H9 (cell line): ENCODE data around the gene TRIM56. TPM values are rescaled to one million over a fixed set of nuclear protein-coding genes. Genes with fewer than 3 reads are reported as not detected.
A peak's percentile ranks its signal among the peaks of the same experiment; 100 is the strongest.

Experiments
- DNase-seq: peaks from one replicate; pipeline ENCODE4 v3.0.0-alpha.2; 2017
- H2AFZ ChIP-seq: one replicate; pipeline ENCODE4 v1.6.1; 2013; ENCODE audit warnings: mild to moderate bottlenecking, low read length, control low read depth, moderate library complexity
- H2AK5ac ChIP-seq: 2 replicates; pipeline ENCODE4 v1.6.1; 2013; ENCODE audit warnings: low read length, control low read depth, mixed read lengths; ENCODE audit not compliant: insufficient read length
- H2BK120ac ChIP-seq: one replicate; pipeline ENCODE4 v1.6.1; 2013; ENCODE audit warnings: low read depth, mild to moderate bottlenecking, low read length, control low read depth, inconsistent platforms; ENCODE audit not compliant: poor library complexity, severe bottlenecking
- H2BK12ac ChIP-seq: 2 replicates; pipeline ENCODE4 v1.6.1; 2013; ENCODE audit warnings: low read length, control low read depth, mixed read lengths, low read depth; ENCODE audit not compliant: insufficient read length
- H2BK15ac ChIP-seq: 2 replicates; pipeline ENCODE4 v1.6.1; 2013; ENCODE audit warnings: low read depth, low read length, control low read depth
- H2BK20ac ChIP-seq: one replicate; pipeline ENCODE4 v1.6.1; 2013; ENCODE audit warnings: low read depth, mild to moderate bottlenecking, low read length, control low read depth, inconsistent platforms; ENCODE audit not compliant: poor library complexity, severe bottlenecking
- H2BK5ac ChIP-seq: 2 replicates; pipeline ENCODE4 v1.6.1; 2013; ENCODE audit warnings: low read length, control low read depth, mixed read lengths; ENCODE audit not compliant: insufficient read length
- H3K14ac ChIP-seq: 2 replicates; pipeline ENCODE4 v1.6.1; 2013; ENCODE audit warnings: low read length, control low read depth; ENCODE audit not compliant: insufficient read depth
- H3K18ac ChIP-seq: 2 replicates; pipeline ENCODE4 v1.6.1; 2013; ENCODE audit warnings: low read depth, mild to moderate bottlenecking, mixed read lengths, low read length, control low read depth; ENCODE audit not compliant: insufficient read length
- H3K23ac ChIP-seq: 2 replicates; pipeline ENCODE4 v1.6.1; 2013; ENCODE audit warnings: low read length, control low read depth, mixed read lengths, low read depth; ENCODE audit not compliant: insufficient read length
- H3K23me2 ChIP-seq: 2 replicates; pipeline ENCODE4 v1.6.1; 2013; ENCODE audit warnings: low read depth, mild to moderate bottlenecking, mixed read lengths, low read length, control low read depth; ENCODE audit not compliant: insufficient read length, poor library complexity, severe bottlenecking
- H3K27ac ChIP-seq: 2 replicates; pipeline ENCODE4 v1.5.1; 2013; ENCODE audit warnings: low read length, control low read depth, mixed read lengths, low read depth; ENCODE audit not compliant: insufficient read length
- H3K27me3 ChIP-seq: 2 replicates; pipeline ENCODE4 v1.6.1; 2013; ENCODE audit warnings: low read length, control low read depth, inconsistent platforms; ENCODE audit not compliant: insufficient read depth
- H3K4ac ChIP-seq: 2 replicates; pipeline ENCODE4 v1.6.1; 2013; ENCODE audit warnings: low read depth, mild to moderate bottlenecking, control low read depth, inconsistent platforms, low read length, moderate library complexity
- H3K4me1 ChIP-seq: 2 replicates; pipeline ENCODE4 v1.6.1; 2013; ENCODE audit warnings: low read length, control low read depth, inconsistent platforms; ENCODE audit not compliant: insufficient read depth
- H3K4me2 ChIP-seq: 2 replicates; pipeline ENCODE4 v1.6.1; 2013; ENCODE audit warnings: low read length, control low read depth, mixed read lengths; ENCODE audit not compliant: insufficient read length, insufficient read depth
- H3K56ac ChIP-seq: 2 replicates; pipeline ENCODE4 v1.6.1; 2013; ENCODE audit warnings: low read depth, mild to moderate bottlenecking, mixed read lengths, low read length, control low read depth; ENCODE audit not compliant: insufficient read length
- H3K79me1 ChIP-seq: 2 replicates; pipeline ENCODE4 v1.6.1; 2013; ENCODE audit warnings: low read depth, mild to moderate bottlenecking, moderate library complexity, low read length, control low read depth, inconsistent platforms; ENCODE audit not compliant: insufficient read depth, poor library complexity, severe bottlenecking
- H3K79me2 ChIP-seq: 2 replicates; pipeline ENCODE4 v1.6.1; 2013; ENCODE audit warnings: low read length, control low read depth, inconsistent platforms; ENCODE audit not compliant: insufficient read depth
- H3K9ac ChIP-seq: 2 replicates; pipeline ENCODE4 v1.6.1; 2013; ENCODE audit warnings: low read length, control low read depth, mixed read lengths; ENCODE audit not compliant: insufficient read length; ENCODE audit errors: extremely low read depth
- H3K9me3 ChIP-seq: one replicate; pipeline ENCODE4 v1.6.1; 2013; ENCODE audit warnings: low read depth, low read length, inconsistent platforms; ENCODE audit not compliant: control insufficient read depth
- H3T11ph ChIP-seq: one replicate; pipeline ENCODE4 v1.6.1; 2013; ENCODE audit warnings: mild to moderate bottlenecking, low read length, control low read depth, inconsistent platforms
- H4K20me1 ChIP-seq: one replicate; pipeline ENCODE4 v1.6.1; 2013; ENCODE audit not compliant: control insufficient read depth, insufficient read length, insufficient read depth
- H4K5ac ChIP-seq: 2 replicates; pipeline ENCODE4 v1.6.1; 2013; ENCODE audit warnings: low read depth, mild to moderate bottlenecking, mixed read lengths, low read length, control low read depth; ENCODE audit not compliant: insufficient read length
- H4K8ac ChIP-seq: replicated peaks from 2 replicates; pipeline ENCODE4 v1.6.1; 2013; ENCODE audit warnings: low read length, control low read depth, mixed read lengths, low read depth; ENCODE audit not compliant: insufficient read length
- H4K91ac ChIP-seq: 2 replicates; pipeline ENCODE4 v1.6.1; 2013; ENCODE audit warnings: low read depth, mild to moderate bottlenecking, moderate library complexity, mixed read lengths, low read length, control low read depth; ENCODE audit not compliant: insufficient read length
- H3K27ac Mint-ChIP-seq, 3 experiments: 2 replicates in 2 of 3; 3 replicates in 1 of 3; pipeline ENCODE4 v1.8.0; 2020 to 2021; ENCODE audit warnings: mixed read lengths in 3 of 3, mild to moderate bottlenecking in 1 of 3, moderate library complexity in 1 of 3
- H3K27me3 Mint-ChIP-seq: 2 replicates; pipeline ENCODE4 v1.8.0; 2021; ENCODE audit warnings: low read depth, mild to moderate bottlenecking, moderate library complexity, mixed read lengths
- H3K36me3 Mint-ChIP-seq, 3 experiments: 2 replicates in 2 of 3; 3 replicates in 1 of 3; pipeline ENCODE4 v1.8.0; 2020 to 2021; ENCODE audit warnings: low read depth in 3 of 3, mixed read lengths in 3 of 3; ENCODE audit not compliant: insufficient read depth in 1 of 3
- H3K4me1 Mint-ChIP-seq, 2 experiments: 2 replicates each; pipeline ENCODE4 v1.8.0; 2020; ENCODE audit warnings: mixed read lengths in 2 of 2
- H3K4me3 Mint-ChIP-seq, 2 experiments: 2 replicates in 1 of 2; 3 replicates in 1 of 2; pipeline ENCODE4 v1.8.0; 2020 to 2021; ENCODE audit warnings: mild to moderate bottlenecking in 2 of 2, mixed read lengths in 2 of 2, moderate library complexity in 1 of 2
- H3K9me3 Mint-ChIP-seq, 2 experiments: 2 replicates in 1 of 2; 3 replicates in 1 of 2; pipeline ENCODE4 v1.8.0; 2020; ENCODE audit warnings: mild to moderate bottlenecking in 2 of 2, mixed read lengths in 2 of 2, moderate library complexity in 1 of 2
- WGBS: extraction: QIAGEN DNeasy Blood & Tissue Kit; methylation state at CpG from one replicate; pipeline ENCODE4 v1.1.7; 2013; ENCODE audit warnings: missing lambda C conversion rate, low lambda C conversion rate, mixed read lengths; ENCODE audit not compliant: insufficient read length; ENCODE audit errors: extremely low coverage; 5-methylcytosine and 5-hydroxymethylcytosine counted together
- total RNA-seq: library from RNA; stranded (reverse); gene quantifications from 2 replicates; pipeline ENCODE4 v1.2.1, GENCODE V29; 2021
- TF ChIP-seq, protein P1 (sequence below): fragments of 200-600 bp; sonication (generic); conservative IDR thresholded peaks from 3 replicates; pipeline ENCODE4 v1.8.0; 2021; ENCODE audit warnings: antibody characterized with exemption, mild to moderate bottlenecking

The TRIM56 gene
- total RNA-seq, 1 experiment from 2014 or later: 21.8 TPM

DNA sequence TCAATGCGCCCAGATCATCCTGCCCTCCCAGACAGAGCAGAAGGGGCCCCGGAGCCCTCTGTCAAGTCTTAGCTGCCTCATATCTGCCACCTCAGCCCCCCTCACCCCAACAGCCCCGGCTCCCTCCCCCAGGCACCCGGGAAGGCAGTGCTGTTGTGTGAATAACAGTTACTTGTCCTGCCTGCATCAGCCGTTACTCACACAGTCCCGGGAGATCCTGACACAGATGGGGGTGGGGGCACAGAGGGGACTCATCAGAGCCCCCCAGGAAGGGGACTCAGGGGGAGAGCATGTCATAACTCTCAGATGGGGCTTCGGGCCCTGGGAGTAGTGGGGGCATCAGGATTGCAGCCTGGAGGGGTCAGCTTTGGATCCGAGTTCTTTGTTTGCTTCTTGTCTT is 29.2 kb downstream of the TRIM56 start:
- H2BK5ac ChIP-seq: no peak overlapping the region
- H3K4ac ChIP-seq: no peak overlapping the region
- no peak for DNase-seq
- no peaks in the 10 kb centered on the region for H3K9me3 ChIP-seq
- no peaks in the 10 kb centered on the region; a peak in 1 of 7 replicates for H3K36me3 Mint-ChIP-seq
- peak overlapping the region in 1 of 3 experiments; percentile 92; a peak in 2 of 7 replicates for H3K27ac Mint-ChIP-seq
- H3K4me3 Mint-ChIP-seq: no peak overlapping the region
- H3K9ac ChIP-seq: no peak overlapping the region
- no peaks in the 10 kb centered on the region for H4K20me1 ChIP-seq
- no peak overlapping the region for H3K4me2 ChIP-seq
- no peak overlapping the region for H4K91ac ChIP-seq
- H3K23me2 ChIP-seq: no peaks in the 10 kb centered on the region
- no peak overlapping the region for H3K14ac ChIP-seq
- no peak overlapping the region for H2BK120ac ChIP-seq
- H2BK15ac ChIP-seq: no peak overlapping the region
- no peaks in the 10 kb centered on the region for H3K79me1 ChIP-seq
- H2AK5ac ChIP-seq: no peak overlapping the region
- H3T11ph ChIP-seq: no peak overlapping the region
- H3K27ac ChIP-seq: no peak overlapping the region
- peaks cover 5 to 9% of the 10 kb centered on the region in 2 experiments; a peak in 3 of 4 replicates for H3K4me1 Mint-ChIP-seq
- no peak overlapping the region for H3K23ac ChIP-seq
- H3K79me2 ChIP-seq: no peaks in the 10 kb centered on the region
- no peak overlapping the region for H3K56ac ChIP-seq
- TF ChIP-seq, protein P1, sequence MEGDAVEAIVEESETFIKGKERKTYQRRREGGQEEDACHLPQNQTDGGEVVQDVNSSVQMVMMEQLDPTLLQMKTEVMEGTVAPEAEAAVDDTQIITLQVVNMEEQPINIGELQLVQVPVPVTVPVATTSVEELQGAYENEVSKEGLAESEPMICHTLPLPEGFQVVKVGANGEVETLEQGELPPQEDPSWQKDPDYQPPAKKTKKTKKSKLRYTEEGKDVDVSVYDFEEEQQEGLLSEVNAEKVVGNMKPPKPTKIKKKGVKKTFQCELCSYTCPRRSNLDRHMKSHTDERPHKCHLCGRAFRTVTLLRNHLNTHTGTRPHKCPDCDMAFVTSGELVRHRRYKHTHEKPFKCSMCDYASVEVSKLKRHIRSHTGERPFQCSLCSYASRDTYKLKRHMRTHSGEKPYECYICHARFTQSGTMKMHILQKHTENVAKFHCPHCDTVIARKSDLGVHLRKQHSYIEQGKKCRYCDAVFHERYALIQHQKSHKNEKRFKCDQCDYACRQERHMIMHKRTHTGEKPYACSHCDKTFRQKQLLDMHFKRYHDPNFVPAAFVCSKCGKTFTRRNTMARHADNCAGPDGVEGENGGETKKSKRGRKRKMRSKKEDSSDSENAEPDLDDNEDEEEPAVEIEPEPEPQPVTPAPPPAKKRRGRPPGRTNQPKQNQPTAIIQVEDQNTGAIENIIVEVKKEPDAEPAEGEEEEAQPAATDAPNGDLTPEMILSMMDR: no peak
- no peaks in the 10 kb centered on the region for H3K27me3 Mint-ChIP-seq
- H2BK12ac ChIP-seq: no peak overlapping the region
- no peak overlapping the region for H4K8ac ChIP-seq
- H3K27me3 ChIP-seq: no peaks in the 10 kb centered on the region
- WGBS: no CpG with 5 or more reads among the region's 8 CpGs
- no peak overlapping the region for H3K18ac ChIP-seq
- no peak overlapping the region for H2AFZ ChIP-seq
- H2BK20ac ChIP-seq: no peak overlapping the region
- no peak overlapping the region for H4K5ac ChIP-seq
- H3K9me3 Mint-ChIP-seq: no peaks in the 10 kb centered on the region
- no peaks in the 10 kb centered on the region; the same call in 1 of the 2 replicates for H3K4me1 ChIP-seq
